OCI-LY7 (cell line): ENCODE data around the gene RFPL3. TPM values are rescaled to one million over a fixed set of nuclear protein-coding genes. Genes with fewer than 3 reads are reported as not detected.
"Not testable (repeated sequence)": the region's sequence is repeated elsewhere in the genome, so short reads cannot be mapped to it uniquely, and the experiment has no call there.

Experiments
- BruUV-seq: library from RNA; stranded (reverse); fragments of 400-500 nt; replicated peaks from 2 replicates; lab custom pipeline; 2021; lab: Mats Ljungman, UMichigan
- CTCF ChIA-PET: fragments of 300-600 bp; sonication (Branson Sonifier 250); formaldehyde crosslinking; loops from one replicate; lab custom pipeline; 2022; ENCODE audit warnings: antibody characterized with exemption; ENCODE audit not compliant: unreplicated experiment; lab: Charles Lee
- POLR2A ChIA-PET: fragments of 300-600 bp; sonication (Branson Sonifier 250); formaldehyde crosslinking; loops from one replicate; lab custom pipeline; 2022; ENCODE audit warnings: antibody characterized with exemption; lab: Charles Lee
- DNase-seq: peaks from one replicate; pipeline ENCODE4 v3.0.0-alpha.2; 2015; ENCODE audit warnings: low spot score
- H2AFZ ChIP-seq: fragments of 200-600 bp; sonication (generic), shearing (Covaris generic); 2 replicates; pipeline ENCODE4 v1.6.1; 2014; ENCODE audit warnings: mild to moderate bottlenecking, antibody characterized with exemption, low read length, moderate library complexity
- H3K27ac ChIP-seq: fragments of 200-600 bp; sonication (generic); 2 replicates; pipeline ENCODE4 v1.5.1; 2014; ENCODE audit warnings: mixed run types, low read depth, mild to moderate bottlenecking, moderate library complexity, low read length, inconsistent platforms; ENCODE audit not compliant: poor library complexity, severe bottlenecking
- H3K36me3 ChIP-seq: fragments of 200-600 bp; sonication (generic); 2 replicates; pipeline ENCODE4 v1.6.1; 2014; ENCODE audit warnings: mild to moderate bottlenecking, antibody characterized with exemption, low read length, moderate library complexity, mixed read lengths; ENCODE audit not compliant: insufficient read depth
- H3K4me1 ChIP-seq: fragments of 200-600 bp; sonication (generic); 2 replicates; pipeline ENCODE4 v1.5.1; 2014; ENCODE audit warnings: mild to moderate bottlenecking, low read length; ENCODE audit not compliant: insufficient read depth, poor library complexity, severe bottlenecking
- H3K4me2 ChIP-seq: fragments of 200-600 bp; sonication (generic); 2 replicates; pipeline ENCODE4 v1.6.1; 2014; ENCODE audit warnings: mild to moderate bottlenecking, low read length
- H3K4me3 ChIP-seq: fragments of 200-600 bp; sonication (generic); 2 replicates; pipeline ENCODE4 v1.5.1; 2014; ENCODE audit warnings: mild to moderate bottlenecking, low read depth, low read length; ENCODE audit not compliant: poor library complexity, severe bottlenecking
- H3K79me2 ChIP-seq: fragments of 200-600 bp; sonication (generic); 2 replicates; pipeline ENCODE4 v1.6.1; 2016; ENCODE audit warnings: low read depth, mild to moderate bottlenecking, low read length, moderate library complexity, mixed read lengths; ENCODE audit not compliant: insufficient read depth
- H3K9me2 ChIP-seq: fragments of 200-600 bp; sonication (generic); 2 replicates; pipeline ENCODE4 v1.6.1; 2016; ENCODE audit warnings: mild to moderate bottlenecking, low read length, mixed read lengths; ENCODE audit not compliant: insufficient read depth
- H3K9me3 ChIP-seq: fragments of 200-600 bp; sonication (generic); 2 replicates; pipeline ENCODE4 v1.6.1; 2014; ENCODE audit warnings: mild to moderate bottlenecking, mixed run types, low read length, mixed read lengths
- H4K20me1 ChIP-seq: fragments of 200-600 bp; sonication (generic); 2 replicates; pipeline ENCODE4 v1.6.1; 2014; ENCODE audit warnings: mild to moderate bottlenecking, antibody characterized with exemption, low read length, moderate library complexity, mixed read lengths; ENCODE audit not compliant: insufficient read depth
- CTCF ChIP-seq: fragments of 200-600 bp; sonication (generic); conservative IDR thresholded peaks from 2 replicates; pipeline ENCODE4 v1.5.1; 2014; ENCODE audit warnings: mild to moderate bottlenecking, antibody characterized with exemption, low read length, moderate library complexity, mixed read lengths
- EZH2phosphoT487 ChIP-seq: fragments of 200-600 bp; sonication (generic); IDR thresholded peaks from 2 replicates; pipeline ENCODE4 v1.6.1; 2018; ENCODE audit warnings: low read depth, borderline replicate concordance, mild to moderate bottlenecking, mixed run types, antibody characterized with exemption, low read length, moderate library complexity, mixed read lengths
- intact Hi-C: fragments of 100-400 bp; cut with micrococcal nuclease; formaldehyde crosslinking; loops from one replicate; pipeline ENCODE4 v1.10.0; 2022; ENCODE audit not compliant: unreplicated experiment
- total RNA-seq, 2 experiments: library from RNA; depleted of rRNA in 1 of 2; stranded (reverse); fragments of >200 nt in 1 of 2; shearing (Covaris generic) in 1 of 2; gene quantifications; 2 replicates each; pipeline ENCODE4 v1.2.3, GENCODE V29; 2014 to 2022

Gene RFPL3
- total RNA-seq, 2 experiments from 2014 or later = not detected

GRCh38 chr22:32355760-32356159 lies 1.9 kb upstream of the RFPL3 start:
- Histone ChIP-seq H3K4me1 (no peaks in the 10 kb centered on the region), H3K79me2 (no peaks in the 10 kb centered on the region), H3K9me2 (no peaks in the 10 kb centered on the region), H3K4me3 (no peak overlapping the region), H3K4me2 (no peak overlapping the region), H3K27ac (no peak overlapping the region), H4K20me1 (no peaks in the 10 kb centered on the region), H3K36me3 (no peaks in the 10 kb centered on the region), H2AFZ (no peak overlapping the region), H3K9me3 (no peaks in the 10 kb centered on the region)
- ChIA-PET POLR2A (no interaction called here), CTCF (no interaction called here)
- TF ChIP-seq CTCF = peak; percentile 33; the same call in 1 of the 2 replicates
- no peak for TF ChIP-seq EZH2phosphoT487
- peak; percentile 22 for DNase-seq
- intact Hi-C loops = no loop called here
- no TSS peak for BruUV-seq

GRCh38 chr22:32360096-32360495 lies 2.4 kb downstream of the RFPL3 start:
- DNase-seq, H3K79me2 ChIP-seq, intact Hi-C loops, H2AFZ ChIP-seq, H3K4me2 ChIP-seq, H3K4me3 ChIP-seq, H3K27ac ChIP-seq, H3K4me1 ChIP-seq, H3K36me3 ChIP-seq, BruUV-seq, H3K9me3 ChIP-seq, CTCF ChIA-PET, H3K9me2 ChIP-seq, POLR2A ChIA-PET, H4K20me1 ChIP-seq: not testable (repeated sequence)

- no peak overlapping the region for H3K4me3 ChIP-seq
- H3K9me3 ChIP-seq = no peaks in the 10 kb centered on the region
- ChIA-PET POLR2A (no interaction called here), CTCF (no interaction called here)
- no peak for DNase-seq
- H3K4me1 ChIP-seq = no peaks in the 10 kb centered on the region
- no peak overlapping the region for H3K27ac ChIP-seq
- no peaks in the 10 kb centered on the region for H3K79me2 ChIP-seq
- no TSS peak for BruUV-seq
- intact Hi-C loops = no loop called here
- no peaks in the 10 kb centered on the region for H3K36me3 ChIP-seq
- no peak overlapping the region for H3K4me2 ChIP-seq
- TF ChIP-seq EZH2phosphoT487 = no peak
- no peak for TF ChIP-seq CTCF
- H2AFZ ChIP-seq = no peak overlapping the region
- H4K20me1 ChIP-seq = no peaks in the 10 kb centered on the region
- no peaks in the 10 kb centered on the region for H3K9me2 ChIP-seq
Observed at GRCh38 chr22:32361257-32361656, 3.6 kb downstream of the RFPL3 start.
